GM19468 (cell line): ENCODE measurements around the gene PARD3.
A peak's percentile ranks its signal among the peaks of the same experiment; 100 is the strongest.
"Not testable (repeated sequence)": the region's sequence is repeated elsewhere in the genome, so short reads cannot be mapped to it uniquely, and the experiment has no call there.

ENCODE experiments used
- ATAC-seq: cut with Tn5 transposase; IDR thresholded peaks from one replicate; pipeline ENCODE4 v1.9.1; 2021; ENCODE audit warnings: mild to moderate bottlenecking, moderate library complexity, moderate number of reproducible peaks; ENCODE audit not compliant: unreplicated experiment; ENCODE audit errors: extremely low read depth

Gene PARD3

DNA sequence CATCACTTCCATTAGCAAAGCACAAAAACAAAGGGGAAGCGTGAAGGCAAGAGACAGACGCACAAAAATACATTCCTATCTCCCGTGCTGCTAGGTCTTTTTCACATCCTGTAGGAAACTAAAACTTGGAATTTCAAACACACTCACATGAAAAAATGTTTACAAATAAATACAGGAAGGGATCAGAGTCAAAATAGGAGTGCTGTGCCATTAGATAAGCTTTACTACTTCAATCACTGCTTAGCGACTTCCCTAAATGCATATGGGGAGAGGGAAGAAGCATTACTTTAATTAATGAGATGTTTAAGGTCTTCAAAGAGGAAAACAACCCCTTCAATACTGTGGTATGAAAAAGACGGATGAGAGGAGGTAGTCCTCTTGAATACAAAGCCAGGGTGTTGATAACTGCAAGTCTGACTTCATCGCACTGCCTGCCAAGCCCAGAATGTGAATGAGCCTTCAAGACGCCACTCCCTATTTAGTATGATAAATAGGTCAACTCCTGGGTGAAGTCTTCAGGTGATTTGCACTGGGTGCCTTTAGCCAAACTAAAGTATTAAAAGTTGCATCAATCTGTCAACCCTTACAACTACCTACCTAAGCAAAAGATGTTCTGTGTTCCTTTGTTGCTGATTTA is 13.9 kb downstream of the PARD3 start:
- no peak for ATAC-seq

DNA sequence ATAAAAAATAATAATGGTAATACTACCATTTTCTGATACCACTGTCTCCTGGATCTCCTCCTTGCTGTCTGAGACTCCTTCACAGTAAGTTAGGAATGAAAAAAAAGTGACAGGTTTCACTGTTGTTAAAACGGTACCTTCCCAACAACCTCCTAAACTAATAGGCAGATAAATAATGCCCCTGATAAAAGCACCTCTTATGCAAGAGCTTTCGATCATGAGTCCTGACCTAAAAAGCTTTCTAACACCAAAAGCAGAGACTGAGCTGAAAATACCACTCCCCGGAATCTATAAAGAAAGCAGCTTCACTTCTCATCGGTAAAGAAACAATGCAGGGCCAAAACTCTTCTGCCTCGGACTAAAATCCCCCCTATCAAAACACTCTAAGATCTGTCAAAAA is 14.5 kb downstream of the PARD3 start:
- no peak for ATAC-seq

DNA sequence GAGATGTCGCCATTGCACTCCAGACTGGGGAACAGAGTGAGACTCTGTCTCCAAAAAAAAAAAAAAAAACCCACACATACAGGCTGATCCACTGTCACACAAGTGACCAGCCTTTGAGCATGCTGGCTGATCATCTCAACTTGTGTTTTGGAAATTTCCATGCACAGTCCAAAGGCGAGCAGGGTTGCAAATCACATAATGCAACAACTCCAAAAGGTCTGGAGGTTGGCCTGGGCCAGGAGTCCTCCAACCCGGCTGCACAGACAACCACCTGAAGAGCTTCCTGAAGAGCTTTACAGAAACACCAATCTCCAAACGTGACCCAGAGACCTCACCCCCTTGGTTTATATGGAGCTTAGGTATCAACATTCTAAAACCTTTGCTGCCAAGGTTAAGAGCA is 16.4 kb downstream of the PARD3 start:
- ATAC-seq: no peak

DNA sequence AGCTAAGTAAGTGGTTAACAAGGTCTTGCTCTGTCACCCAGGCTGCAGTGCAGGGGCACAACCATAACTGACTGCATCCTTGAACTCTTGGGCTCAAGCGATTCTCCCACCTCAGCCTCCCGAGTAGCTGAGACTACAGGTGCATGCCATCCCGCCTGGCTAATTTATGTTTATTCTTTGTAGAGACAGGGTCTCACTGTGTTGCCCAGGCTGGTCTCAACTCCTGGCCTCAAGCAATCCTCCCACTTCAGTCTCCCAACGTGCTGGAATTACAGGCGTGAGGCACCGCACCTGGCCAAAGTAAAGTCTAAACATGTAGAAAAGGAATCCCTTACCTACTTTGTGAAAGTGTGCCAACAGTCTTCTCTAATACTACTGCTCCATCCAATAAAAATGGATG is 17.9 kb downstream of the PARD3 start:
- ATAC-seq: no peak

DNA sequence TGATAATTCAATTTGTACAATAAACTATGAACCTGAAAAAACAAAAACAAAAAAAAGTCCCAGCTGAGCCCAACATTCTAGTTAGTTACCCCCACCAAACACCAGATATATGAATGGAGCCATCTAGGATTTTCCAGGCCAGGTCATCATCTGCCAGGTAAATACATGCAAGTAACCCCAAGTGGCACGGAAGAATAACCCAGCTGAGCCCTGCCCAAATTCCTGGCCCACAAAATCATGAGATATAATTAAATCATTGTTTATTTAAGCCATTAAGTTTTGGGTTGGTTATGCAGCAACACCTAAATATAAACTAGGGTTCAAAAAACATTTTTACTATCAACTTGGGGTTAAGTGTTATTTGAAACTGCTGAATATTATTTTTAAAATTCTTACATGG is 19.0 kb downstream of the PARD3 start:
- ATAC-seq: no peak

DNA sequence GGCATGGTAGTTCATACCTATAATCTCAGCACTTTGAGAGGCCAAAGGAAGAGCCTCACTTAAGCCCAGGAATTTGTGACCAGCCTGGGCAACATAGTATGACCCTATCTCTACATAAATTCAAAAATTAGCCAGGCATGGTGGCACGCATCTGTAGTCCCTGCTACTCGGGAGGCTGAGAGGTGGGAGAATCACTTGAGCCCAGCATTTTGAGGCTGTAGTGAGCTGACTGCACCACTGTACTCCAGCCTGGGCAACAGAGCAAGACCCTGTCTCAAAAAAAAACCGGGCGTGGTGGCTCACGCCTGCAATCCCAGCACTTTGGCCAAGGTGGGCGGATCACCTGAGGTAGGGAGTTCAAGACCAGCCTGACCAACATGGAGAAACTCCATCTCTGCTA is 19.8 kb downstream of the PARD3 start:
- ATAC-seq: no peak

DNA sequence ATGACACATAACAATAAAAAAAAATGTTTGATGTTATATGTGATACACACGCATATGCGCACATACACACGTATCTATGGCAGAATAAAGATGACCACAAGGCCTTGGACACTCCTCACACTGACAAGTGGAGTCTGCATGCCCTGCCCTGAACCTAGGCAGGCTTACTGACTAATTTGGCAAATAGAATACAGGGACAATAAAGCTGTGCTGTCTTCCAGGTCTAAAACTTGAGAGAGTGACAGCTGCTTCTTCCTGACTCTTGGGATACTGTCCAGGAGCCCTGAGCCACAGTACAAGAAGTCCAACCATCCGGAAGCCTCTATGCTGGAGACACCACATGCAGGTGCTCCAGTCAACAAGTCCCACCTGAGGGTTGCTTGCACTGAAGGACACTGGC is 20.3 kb downstream of the PARD3 start:
- ATAC-seq: no peak

DNA sequence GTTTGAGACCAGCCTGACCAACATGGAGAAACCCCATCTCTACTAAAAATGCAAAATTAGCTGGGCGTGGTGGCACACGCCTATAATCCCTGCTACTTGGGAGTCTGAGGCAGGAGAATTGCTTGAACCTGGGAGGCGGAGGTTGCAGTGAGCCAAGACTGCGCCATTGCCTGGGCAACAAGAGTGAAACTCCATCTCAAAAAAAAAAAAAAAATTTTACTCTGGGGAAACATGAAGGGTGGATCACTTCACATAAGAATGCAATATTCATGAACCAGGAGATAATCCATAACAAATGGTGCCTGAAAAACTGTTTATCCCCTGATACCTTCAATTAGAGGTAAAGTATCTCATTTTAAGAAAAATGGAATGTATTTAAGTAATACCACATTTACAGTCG is 21.5 kb downstream of the PARD3 start:
- not testable (repeated sequence) for ATAC-seq

DNA sequence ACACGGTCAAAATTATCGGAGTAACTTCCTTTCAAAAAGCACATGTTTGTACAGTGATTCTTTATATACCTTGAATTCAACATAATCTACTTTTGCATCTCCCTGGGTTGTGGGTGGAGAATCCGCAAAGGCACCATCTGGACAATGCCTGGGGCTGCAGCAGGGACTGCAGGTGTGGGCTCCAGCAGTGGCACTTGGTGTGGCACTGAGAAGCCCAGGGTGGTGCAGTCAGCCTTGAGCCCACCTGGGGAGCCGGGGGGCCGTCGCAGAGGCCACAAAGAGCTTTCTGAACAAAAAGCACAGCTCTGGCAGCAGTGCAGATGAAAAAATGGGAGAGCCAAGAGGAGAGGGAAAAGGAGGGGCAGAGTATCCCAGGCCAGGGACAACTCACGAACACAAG is 22.2 kb downstream of the PARD3 start:
- no peak for ATAC-seq

DNA sequence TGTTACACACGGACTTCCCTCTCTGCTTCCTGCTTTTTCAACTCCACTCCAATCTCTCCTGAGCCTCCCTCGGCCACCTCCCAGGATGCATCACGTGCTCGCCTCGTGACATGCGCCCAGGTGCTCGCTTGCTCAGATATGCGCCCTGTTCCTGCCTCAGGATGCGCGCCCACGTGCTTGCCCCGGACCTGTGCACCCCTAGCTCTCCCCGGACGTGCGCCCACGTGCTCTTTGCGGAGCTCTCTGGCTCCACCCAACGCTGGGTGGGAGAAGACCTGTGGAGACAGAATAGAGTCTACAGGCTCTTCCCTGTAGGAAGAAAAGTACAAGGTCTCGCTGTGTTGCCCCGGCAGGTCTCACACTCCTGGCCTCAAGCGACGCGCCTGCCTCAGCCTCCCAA is 23.1 kb downstream of the PARD3 start:
- ATAC-seq: no peak

DNA sequence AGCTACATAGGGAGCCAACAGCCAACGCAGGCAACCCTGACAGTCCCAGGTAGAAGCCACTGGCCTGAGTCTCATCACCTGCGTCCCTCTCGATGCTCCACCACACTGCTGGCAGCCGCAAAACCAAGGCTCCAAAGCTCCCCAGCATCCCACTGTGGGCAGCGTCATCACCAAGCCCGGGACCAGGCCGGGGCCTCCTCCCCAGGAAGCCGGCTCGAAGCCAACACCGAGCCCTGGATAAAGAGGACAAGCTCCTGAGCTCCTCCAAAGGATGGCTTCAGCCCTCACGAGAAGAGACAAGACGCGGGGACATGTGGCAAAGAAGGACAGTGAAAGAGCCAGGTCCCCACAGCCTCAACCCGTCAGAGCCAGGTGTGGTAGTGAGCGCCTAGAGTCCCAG is 23.9 kb downstream of the PARD3 start:
- no peak for ATAC-seq

DNA sequence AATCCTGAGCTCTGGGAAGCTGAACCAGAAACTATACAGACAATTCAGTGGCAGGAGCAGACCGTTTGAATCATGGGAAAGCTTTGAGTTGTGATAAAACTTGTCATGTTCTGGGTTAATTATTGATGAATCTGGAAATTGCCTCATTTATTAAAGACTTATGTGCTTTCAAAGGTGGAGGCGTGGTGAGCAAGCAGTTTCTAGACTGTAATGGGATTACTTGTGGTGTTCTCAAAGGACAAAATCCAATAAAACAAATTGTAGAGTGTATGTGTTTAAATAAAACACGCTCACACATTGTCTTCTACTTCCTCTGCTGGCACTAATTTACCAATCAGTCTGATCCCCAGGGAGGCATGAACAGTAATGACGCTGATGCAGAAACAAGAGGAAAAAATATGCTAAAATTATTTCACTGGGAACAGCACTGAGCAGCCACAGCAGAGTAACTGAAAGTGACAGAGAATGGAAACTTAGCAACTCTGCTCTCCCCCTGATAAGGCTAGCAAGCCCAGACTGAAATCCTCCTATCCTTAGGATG is 25.1 kb downstream of the PARD3 start:
- ATAC-seq: no peak

DNA sequence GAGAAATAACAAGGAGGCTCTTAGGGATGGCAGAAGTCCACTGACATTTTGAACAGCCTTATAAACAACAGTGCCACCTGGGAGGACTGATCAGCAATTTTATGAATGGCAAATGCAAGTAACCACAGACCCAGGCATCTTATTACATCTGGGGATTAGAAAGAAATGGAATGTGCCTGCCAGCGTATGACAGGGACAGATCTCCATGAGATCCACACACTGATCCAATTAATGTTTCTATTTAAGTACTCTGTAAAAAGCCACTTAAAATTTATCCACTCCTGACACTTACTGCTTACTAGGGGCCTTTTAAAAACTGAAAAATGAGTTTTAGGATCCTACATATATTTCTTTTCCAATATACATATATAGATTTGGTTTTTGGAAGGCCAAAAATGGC is 28.6 kb downstream of the PARD3 start:
- no peak for ATAC-seq

DNA sequence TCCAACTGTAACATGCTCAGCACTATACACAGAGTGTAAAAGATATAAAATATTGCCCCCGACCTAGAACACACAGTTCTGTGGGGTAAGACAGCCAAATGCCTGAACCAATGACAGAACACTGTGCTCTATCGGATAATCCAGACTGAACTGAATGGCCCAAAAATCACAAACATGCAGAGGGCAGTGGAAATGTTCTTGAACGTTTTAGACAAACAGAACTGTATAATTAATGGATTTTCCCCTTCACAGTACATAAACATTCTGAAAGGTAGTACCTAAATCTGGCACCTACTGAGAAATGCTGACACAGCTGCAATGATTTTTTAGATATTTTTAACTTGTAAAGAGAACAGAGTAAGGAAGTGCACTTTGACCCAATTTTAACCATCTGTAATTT is 33.4 kb downstream of the PARD3 start:
- ATAC-seq: no peak

DNA sequence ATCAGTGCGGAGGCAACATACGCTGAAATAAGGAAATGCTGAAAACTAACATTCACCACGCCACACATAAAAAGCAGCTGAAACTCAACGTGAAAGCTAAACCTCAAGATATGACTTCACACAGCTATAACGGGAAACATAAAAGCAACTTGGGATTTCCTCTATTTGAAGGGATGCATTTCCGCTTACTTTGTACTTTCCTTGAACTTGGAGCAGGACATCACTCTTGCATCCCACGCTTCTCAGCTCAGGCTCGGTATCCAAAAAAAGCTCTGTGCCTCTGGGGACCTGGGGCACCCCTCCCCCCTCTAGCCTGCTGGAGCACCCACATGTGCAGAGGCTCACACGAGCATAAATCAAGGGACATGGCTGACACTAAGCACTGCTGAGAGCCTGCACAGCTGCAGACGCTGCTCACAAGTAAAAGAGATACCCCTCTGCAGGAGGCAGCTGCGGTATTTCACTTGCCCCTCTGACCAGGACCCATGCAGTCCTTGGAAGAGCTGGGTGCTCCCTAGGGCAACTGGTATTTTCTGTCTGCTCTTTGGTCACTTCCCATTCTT is 34.2 kb downstream of the PARD3 start:
- ATAC-seq: peak; percentile 79

DNA sequence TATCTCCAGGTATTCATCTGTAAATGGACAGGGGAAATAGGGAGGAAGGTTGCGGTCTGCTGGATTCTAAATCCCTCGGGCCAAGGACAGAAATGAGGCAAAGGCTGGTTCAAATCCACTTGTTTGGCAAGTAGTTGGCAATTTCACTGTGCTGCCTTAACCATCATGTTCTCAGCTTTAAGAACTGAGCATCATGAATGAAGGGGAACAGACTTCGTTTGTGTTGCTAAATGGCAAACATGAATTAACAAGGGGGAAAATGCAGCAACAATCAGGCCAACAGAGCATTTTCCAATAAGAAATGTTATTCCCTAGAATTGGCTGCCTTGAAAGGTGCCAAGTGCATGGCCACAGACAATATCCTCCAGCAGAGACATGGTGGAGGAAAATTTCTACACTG is 36.9 kb downstream of the PARD3 start:
- ATAC-seq: no peak

DNA sequence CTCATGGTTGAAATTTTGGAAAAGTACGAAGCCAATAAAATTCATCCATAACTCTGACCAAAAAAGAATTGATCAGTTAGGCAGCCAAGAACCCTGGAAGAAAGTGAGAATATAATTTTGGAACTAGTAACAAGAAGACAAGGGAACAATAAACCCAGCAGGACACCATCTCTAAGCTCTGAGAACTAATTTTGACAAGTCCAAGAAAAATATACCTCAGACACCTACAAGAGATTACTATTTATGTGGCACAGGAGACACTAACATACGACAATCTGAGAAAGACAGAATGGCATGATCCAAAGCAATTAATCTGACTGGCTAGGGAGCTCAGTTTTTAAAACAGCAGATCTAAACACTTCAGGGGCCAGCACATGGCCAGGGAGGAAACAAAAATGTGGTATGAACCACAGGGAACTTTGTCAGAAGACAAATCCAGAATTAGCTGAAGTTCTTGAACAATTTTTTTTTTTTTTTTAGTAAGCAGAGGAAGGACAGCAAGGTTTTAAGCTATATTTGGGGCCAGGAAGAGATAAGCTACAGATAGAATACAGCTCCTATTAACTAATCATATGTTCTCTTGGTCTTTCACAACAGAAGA is 38.9 kb downstream of the PARD3 start:
- ATAC-seq: no peak

DNA sequence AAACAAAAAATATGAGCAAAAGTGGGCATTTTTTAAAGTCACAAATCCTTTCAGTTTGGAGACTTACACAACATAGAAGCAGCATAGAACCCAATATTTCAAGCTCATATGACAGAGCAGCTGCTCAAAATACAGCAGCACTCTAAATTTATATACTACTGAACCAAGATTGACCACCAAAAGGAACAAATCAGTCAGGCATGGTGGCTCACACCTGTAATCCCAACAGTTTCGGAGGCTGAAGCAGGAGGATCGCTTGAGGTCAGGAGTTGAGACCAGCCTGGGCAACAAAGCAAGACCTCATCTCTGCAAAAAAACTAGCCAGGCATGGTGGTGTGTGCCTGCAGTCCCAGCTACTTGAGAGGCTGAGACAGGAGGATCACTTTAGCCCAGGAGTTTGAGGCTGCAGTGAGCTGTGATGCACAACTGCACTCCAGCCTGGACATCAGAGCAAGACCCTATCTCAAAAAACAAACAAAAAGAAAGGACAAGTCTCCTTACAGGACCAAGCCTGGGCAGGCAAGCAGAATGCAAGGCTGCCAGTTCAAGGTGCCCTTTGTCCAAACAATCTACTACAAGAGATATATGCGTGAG is 40.0 kb downstream of the PARD3 start:
- ATAC-seq: no peak

DNA sequence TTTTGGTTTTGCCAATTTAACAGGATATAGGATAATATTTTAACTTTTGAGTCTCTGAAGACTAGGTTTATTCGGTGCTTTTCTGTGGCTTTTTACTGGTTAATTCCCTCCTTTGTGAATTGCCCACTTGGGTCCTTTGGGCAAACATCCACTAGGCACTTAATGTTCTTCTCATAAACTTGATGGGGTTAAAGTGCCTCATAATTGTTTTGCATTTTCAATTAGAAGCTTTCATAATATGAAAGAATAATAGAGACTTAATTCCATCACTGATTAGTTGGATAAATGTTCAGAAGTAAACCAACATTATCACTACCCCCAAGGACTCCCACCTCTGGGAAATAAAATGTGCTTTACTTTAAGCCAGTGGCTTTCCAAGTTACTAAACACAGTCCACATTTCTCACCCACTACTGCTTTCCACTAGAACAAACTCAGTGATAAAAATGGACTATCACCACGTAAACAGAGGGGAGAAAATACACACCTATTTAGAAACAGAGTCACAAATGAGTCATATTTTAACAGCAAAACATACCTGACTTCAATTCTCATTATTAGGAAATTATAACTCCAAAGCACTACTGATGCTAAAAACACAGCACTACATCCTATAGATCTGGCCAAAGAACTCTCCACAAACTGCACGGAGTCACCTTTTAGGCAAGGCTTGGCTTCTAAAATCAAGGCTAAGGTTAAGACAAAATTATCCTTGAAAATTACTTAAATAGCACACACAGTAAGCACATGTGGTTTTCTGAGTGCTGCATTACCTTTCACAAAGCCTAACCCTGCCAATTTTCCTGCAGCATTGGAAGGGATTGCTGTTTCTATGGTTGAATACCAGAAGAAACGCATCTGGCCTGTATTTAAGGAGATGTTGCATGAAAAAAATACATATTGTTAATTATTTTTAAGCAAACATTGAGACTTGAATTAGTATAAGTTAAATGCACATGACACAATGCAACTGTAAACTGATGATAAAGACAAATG is 41.2 kb downstream of the PARD3 start:
- ATAC-seq: no peak

DNA sequence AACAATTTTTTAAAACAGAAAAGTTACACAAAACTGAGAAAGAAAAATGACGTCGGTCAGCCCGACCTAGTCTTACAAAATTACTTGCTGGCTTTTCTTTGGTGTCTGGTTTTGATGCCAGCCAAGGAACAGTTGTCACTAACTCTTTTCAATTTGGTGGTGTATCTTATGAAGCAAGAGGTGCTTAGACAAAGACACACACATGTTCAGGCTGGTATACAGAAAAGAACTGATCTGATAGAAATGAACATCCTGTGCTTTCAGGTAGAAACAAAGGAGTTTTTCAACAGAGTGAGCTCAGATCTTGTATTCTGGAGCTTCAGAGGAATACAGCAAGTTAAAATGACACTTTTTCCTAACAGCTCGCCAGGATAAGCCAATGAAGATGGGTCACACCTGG is 43.6 kb downstream of the PARD3 start:
- ATAC-seq: no peak
